Small intestine (tissue), 7 donors: Measurements from ENCODE around the gene SFT2D3. TPM values are rescaled to one million over a fixed set of nuclear protein-coding genes. Genes with fewer than 3 reads are reported as not detected.

Source experiments
- DNase-seq, 2 donors: peaks; one replicate each; pipeline versions ENCODE4 v3.0.0 to v3.0.0-alpha.2; 2013
- FAIRE-seq: peaks from 2 replicates; lab custom pipeline; 2012; peaks lifted over from hg19 to GRCh38; lab: Jason Lieb, UNC
- H3K27ac ChIP-seq, 3 donors: one replicate each; pipeline ENCODE4 v1.5.1; 2013; ENCODE audit warnings: low read length in 2 of 3, mild to moderate bottlenecking in 2 of 3, control low read depth in 1 of 3, inconsistent platforms in 1 of 3, low read depth in 1 of 3, moderate library complexity in 1 of 3
- H3K27me3 ChIP-seq, 3 donors: one replicate each; pipeline ENCODE4 v1.6.1; 2013; ENCODE audit warnings: low read length in 3 of 3, inconsistent platforms in 1 of 3; ENCODE audit not compliant: control insufficient read depth in 3 of 3, insufficient read depth in 3 of 3
- H3K36me3 ChIP-seq, 3 donors: one replicate each; pipeline ENCODE4 v1.6.1; 2013; ENCODE audit warnings: low read length in 3 of 3, inconsistent platforms in 1 of 3, low read depth in 1 of 3, mild to moderate bottlenecking in 1 of 3, moderate library complexity in 1 of 3; ENCODE audit not compliant: control insufficient read depth in 3 of 3, insufficient read depth in 2 of 3
- H3K4me1 ChIP-seq, 3 donors: one replicate each; pipeline ENCODE4 v1.6.1; 2013; ENCODE audit warnings: low read length in 2 of 3, inconsistent platforms in 1 of 3, low read depth in 1 of 3, mild to moderate bottlenecking in 1 of 3, moderate library complexity in 1 of 3; ENCODE audit not compliant: control insufficient read depth in 3 of 3, insufficient read depth in 2 of 3
- H3K4me3 ChIP-seq, 3 donors: one replicate each; pipeline ENCODE4 v1.5.1; 2013; ENCODE audit warnings: low read length in 3 of 3, control low read depth in 1 of 3, inconsistent platforms in 1 of 3, low read depth in 1 of 3, mild to moderate bottlenecking in 1 of 3, moderate library complexity in 1 of 3
- H3K9me3 ChIP-seq, 2 donors: one replicate each; pipeline ENCODE4 v1.6.1; 2013; ENCODE audit warnings: low read depth in 1 of 2, low read length in 1 of 2; ENCODE audit not compliant: control insufficient read depth in 2 of 2, insufficient read depth in 1 of 2
- WGBS, 3 donors: extraction: QIAGEN DNeasy Blood & Tissue Kit; methylation state at CpG; one replicate each; pipeline ENCODE4 v1.1.7; 2013; 5-methylcytosine and 5-hydroxymethylcytosine counted together
- polyA plus RNA-seq, 4 donors: library from polyadenylated mRNA; stranded (reverse) in 3 of 4; unstranded in 1 of 4; fragments of 200-250 nt in 3 of 4; fragments of 120-200 nt in 1 of 4; gene quantifications; one replicate each; pipeline versions ENCODE4 v1.2.1 to v1.2.3, GENCODE V29; 2013
- donor health status: healthy with polysubstance abuse.
- donor health status: control.
- donor health status: control.
- donor health status: Bipolar disorder and iron deficiency.
- donor health status: healthy.

SFT2D3 gene
- polyA plus RNA-seq, 4 donors: 3.8 to 7.4 (median 4.7) TPM; not detected in 1

GRCh38 chr2:127655209-127656073 lies 45.9 kb upstream of the SFT2D3 start:
- Histone ChIP-seq H3K4me1 (no peaks in the 10 kb centered on the region), H3K4me3 (no peak overlapping the region), H3K36me3 (peaks cover 0 to 6% (median 0%) of the 10 kb centered on the region in 3 donors), H3K27ac (no peak overlapping the region), H3K27me3 (no peaks in the 10 kb centered on the region), H3K9me3 (no peaks in the 10 kb centered on the region)
- DNase-seq (no peak), FAIRE-seq (no peak)
- 89% methylated on average over 16 of the region's 16 CpGs for WGBS, 3 donors

GRCh38 chr2:127656569-127657231 lies 44.6 kb upstream of the SFT2D3 start:
- DNase-seq: no peak
- Histone ChIP-seq H3K9me3 (no peaks in the 10 kb centered on the region), H3K36me3 (peaks cover 0 to 3% (median 0%) of the 10 kb centered on the region in 3 donors), H3K27ac (no peak overlapping the region), H3K27me3 (no peaks in the 10 kb centered on the region), H3K4me3 (no peak overlapping the region), H3K4me1 (no peaks in the 10 kb centered on the region)
- WGBS, 3 donors: 69 to 84% (median 77%) methylated on average over 13 to 15 of the region's 15 CpGs
- FAIRE-seq: no peak

GRCh38 chr2:127657232-127657595 lies 44.1 kb upstream of the SFT2D3 start:
- no peak for FAIRE-seq
- Histone ChIP-seq H3K36me3 (no peaks in the 10 kb centered on the region), H3K27me3 (peaks cover 0 to 3% (median 0%) of the 10 kb centered on the region in 3 donors), H3K4me1 (no peaks in the 10 kb centered on the region), H3K9me3 (no peaks in the 10 kb centered on the region), H3K4me3 (no peak overlapping the region), H3K27ac (no peak overlapping the region)
- no peak for DNase-seq
- 90 to 93% (median 93%) methylated on average over 15 to 17 of the region's 17 CpGs for WGBS, 3 donors

GRCh38 chr2:127658146-127658545 lies 43.2 kb upstream of the SFT2D3 start:
- H3K9me3 ChIP-seq: no peaks in the 10 kb centered on the region
- FAIRE-seq (no peak), DNase-seq (no peak)
- no peaks in the 10 kb centered on the region for H3K4me1 ChIP-seq
- WGBS, 3 donors: 84 to 93% (median 86%) methylated on average over 6 of the region's 6 CpGs
- no peaks in the 10 kb centered on the region for H3K36me3 ChIP-seq
- peaks cover 0 to 8% (median 0%) of the 10 kb centered on the region in 3 donors for H3K27me3 ChIP-seq
- H3K27ac ChIP-seq: no peak overlapping the region
- no peak overlapping the region for H3K4me3 ChIP-seq

- Histone ChIP-seq H3K27ac (peak overlapping the region in 1 of 3 donors; percentile 81), H3K36me3 (no peaks in the 10 kb centered on the region)
- no peak for DNase-seq
These were observed 42.5 kb upstream of the SFT2D3 start for GRCh38 chr2:127658641-127659407.

GRCh38 chr2:127659408-127660290 lies 41.6 kb upstream of the SFT2D3 start:
- 67 to 85% (median 80%) methylated on average over 14 of the region's 14 CpGs for WGBS, 3 donors
- Histone ChIP-seq H3K27me3 (peaks cover 0 to 21% (median 4%) of the 10 kb centered on the region in 3 donors), H3K9me3 (no peaks in the 10 kb centered on the region), H3K27ac (peak overlapping the region in 1 of 3 donors; percentile 81), H3K4me3 (no peak overlapping the region), H3K36me3 (no peaks in the 10 kb centered on the region), H3K4me1 (peaks cover 0 to 2% (median 0%) of the 10 kb centered on the region in 3 donors)
- FAIRE-seq (no peak), DNase-seq (no peak)

More at GRCh38 chr2:127658641-127659407, 42.5 kb upstream of the SFT2D3 start:
- Histone ChIP-seq H3K4me1 (peaks cover 0 to 2% (median 0%) of the 10 kb centered on the region in 3 donors), H3K4me3 (no peak overlapping the region), H3K27me3 (peaks cover 0 to 15% (median 0%) of the 10 kb centered on the region in 3 donors), H3K9me3 (no peaks in the 10 kb centered on the region)
- WGBS, 3 donors: 81 to 87% (median 85%) methylated on average over 20 of the region's 20 CpGs
- FAIRE-seq: no peak

GRCh38 chr2:127660291-127660578 lies 41.1 kb upstream of the SFT2D3 start:
- no peak overlapping the region for H3K4me3 ChIP-seq
- no peaks in the 10 kb centered on the region for H3K36me3 ChIP-seq
- no peak overlapping the region for H3K27ac ChIP-seq
- H3K9me3 ChIP-seq: no peaks in the 10 kb centered on the region
- H3K27me3 ChIP-seq: peaks cover 0 to 27% (median 6%) of the 10 kb centered on the region in 3 donors
- 91 to 93% (median 93%) methylated on average over 10 of the region's 10 CpGs for WGBS, 3 donors
- no peak for FAIRE-seq
- DNase-seq: no peak
- H3K4me1 ChIP-seq: peaks cover 0 to 2% (median 0%) of the 10 kb centered on the region in 3 donors
